Naive thymus-derived CD4-positive, alpha-beta T cell (primary cell): ENCODE results near the gene VCL. TPM values are rescaled to one million over a fixed set of nuclear protein-coding genes. Genes with fewer than 3 reads are reported as not detected.
A peak's percentile ranks its signal among the peaks of the same experiment; 100 is the strongest.
"Not testable (repeated sequence)": the region's sequence is repeated elsewhere in the genome, so short reads cannot be mapped to it uniquely, and the experiment has no call there.

Experiments used
- ATAC-seq: fragments of 150-1000 bp; cut with Tn5 transposase; 2 replicates; pipeline ENCODE4 v1.10.0; 2021; ENCODE audit warnings: mild to moderate bottlenecking, moderate library complexity
- CTCF ChIA-PET: fragments of 350-600 bp; sonication (Branson Sonifier 250); formaldehyde crosslinking; loops from one replicate; lab custom pipeline; 2021; ENCODE audit warnings: antibody characterized with exemption; lab: Charles Lee
- POLR2A ChIA-PET: fragments of 350-600 bp; sonication (Branson Sonifier 250); formaldehyde crosslinking; loops from one replicate; lab custom pipeline; 2021; ENCODE audit warnings: antibody characterized with exemption, inconsistent platforms; lab: Charles Lee
- DNase-seq, 9 donors: peaks; one replicate each; pipeline versions ENCODE4 v3.0.0 to v3.0.0-alpha.2; 2020 to 2022; ENCODE audit warnings: mixed read lengths in 1 of 9
- H3K27ac ChIP-seq: one replicate; pipeline ENCODE4 v1.7.0; 2013; ENCODE audit warnings: mild to moderate bottlenecking, low read depth, low read length, moderate library complexity
- H3K27me3 ChIP-seq, 2 donors: one replicate each; pipeline ENCODE4 v1.7.0; 2013; ENCODE audit warnings: low read length in 2 of 2, mild to moderate bottlenecking in 2 of 2, moderate library complexity in 2 of 2; ENCODE audit not compliant: control insufficient read depth in 2 of 2, insufficient read depth in 2 of 2
- H3K36me3 ChIP-seq, 3 experiments: 1 replicate in 2 of 3; 2 replicates in 1 of 3; pipeline ENCODE4 v1.7.0; 2013; ENCODE audit warnings: low read length in 3 of 3, mild to moderate bottlenecking in 3 of 3, moderate library complexity in 1 of 3; ENCODE audit not compliant: insufficient read depth in 3 of 3, control insufficient read depth in 2 of 3
- H3K4me1 ChIP-seq, 2 donors: one replicate each; pipeline ENCODE4 v1.7.0; 2013; ENCODE audit warnings: low read length in 2 of 2, mild to moderate bottlenecking in 2 of 2, moderate library complexity in 1 of 2; ENCODE audit not compliant: control insufficient read depth in 2 of 2, insufficient read depth in 2 of 2
- H3K4me3 ChIP-seq: 2 replicates; pipeline ENCODE4 v1.7.0; 2013; ENCODE audit warnings: mild to moderate bottlenecking, low read length
- H3K9me3 ChIP-seq, 3 experiments: 1 replicate in 2 of 3; 2 replicates in 1 of 3; pipeline ENCODE4 v1.7.0; 2013; ENCODE audit warnings: low read length in 3 of 3; ENCODE audit not compliant: control insufficient read depth in 2 of 3
- H3K27ac Mint-ChIP-seq, 9 donors: one replicate each; pipeline ENCODE4 v1.8.0; 2020 to 2022; ENCODE audit warnings: mixed read lengths in 9 of 9, mild to moderate bottlenecking in 8 of 9, moderate library complexity in 5 of 9, inconsistent platforms in 2 of 9
- H3K27me3 Mint-ChIP-seq, 5 donors: one replicate each; pipeline ENCODE4 v1.8.0; 2021 to 2022; ENCODE audit warnings: mixed read lengths in 5 of 5, mild to moderate bottlenecking in 1 of 5
- H3K36me3 Mint-ChIP-seq, 5 donors: one replicate each; pipeline ENCODE4 v1.8.0; 2020 to 2022; ENCODE audit warnings: mixed read lengths in 5 of 5, mild to moderate bottlenecking in 3 of 5, inconsistent platforms in 1 of 5
- H3K4me1 Mint-ChIP-seq, 7 donors: one replicate each; pipeline ENCODE4 v1.8.0; 2020 to 2022; ENCODE audit warnings: mixed read lengths in 7 of 7, mild to moderate bottlenecking in 3 of 7, inconsistent platforms in 1 of 7
- H3K4me3 Mint-ChIP-seq, 10 donors: one replicate each; pipeline ENCODE4 v1.8.0; 2020 to 2022; ENCODE audit warnings: mild to moderate bottlenecking in 10 of 10, mixed read lengths in 10 of 10, moderate library complexity in 6 of 10, inconsistent platforms in 2 of 10
- H3K9me3 Mint-ChIP-seq, 11 donors: one replicate each; pipeline ENCODE4 v1.8.0; 2020 to 2022; ENCODE audit warnings: mixed read lengths in 11 of 11, mild to moderate bottlenecking in 4 of 11, inconsistent platforms in 1 of 11, moderate library complexity in 1 of 11
- intact Hi-C, 2 donors: fragments of 100-400 bp; cut with micrococcal nuclease; formaldehyde crosslinking; loops; one replicate each; pipeline ENCODE4 v1.15.1; 2023
- polyA plus RNA-seq, 2 donors: library from polyadenylated mRNA; unstranded; fragments of 300-500 nt; fragmentation: Illumina TruSeq; gene quantifications; one replicate each; pipeline ENCODE4 v1.2.3, GENCODE V29; 2021
- total RNA-seq, 6 experiments: library from RNA in 5 of 6; stranded (reverse) in 5 of 6; gene quantifications; 1 replicate in 5 of 6; 2 replicates in 1 of 6; pipeline ENCODE4 v1.2.3 and lab custom pipeline; 2021 to 2026

Gene VCL
- total and polyA plus RNA-seq, 7 experiments from 2014 or later, result 9.0 to 67.7 (median 16.5) TPM

- H3K9me3 ChIP-seq, result no peaks in the 10 kb centered on the region
- H3K4me1 ChIP-seq, result no peaks in the 10 kb centered on the region
- no peaks in the 10 kb centered on the region for H3K27me3 Mint-ChIP-seq
- no peak overlapping the region for H3K27ac ChIP-seq
- H3K27me3 ChIP-seq, result no peaks in the 10 kb centered on the region
- POLR2A ChIA-PET, result no interaction called here
- no peaks in the 10 kb centered on the region for H3K9me3 Mint-ChIP-seq
- H3K36me3 Mint-ChIP-seq, result peaks cover 4 to 40% (median 24%) of the 10 kb centered on the region in 5 donors
- H3K4me3 ChIP-seq, result no peak overlapping the region
- H3K4me1 Mint-ChIP-seq, result peaks cover 3 to 25% (median 8%) of the 10 kb centered on the region in 7 donors
- DNase-seq (peak in 1 of 9 donors; percentile 4), ATAC-seq (no peak)
- intact Hi-C loops, result no loop called here
- peaks cover 25 to 37% (median 30%) of the 10 kb centered on the region in 3 experiments for H3K36me3 ChIP-seq
- CTCF ChIA-PET, result interaction anchor here (1.1 to 1.8 kb wide), 4 partner anchors 10 to 97 kb away, joined by 3 to 7 read pairs (median 4); no protein-coding TSS in a partner anchor
- H3K27ac Mint-ChIP-seq, result no peak overlapping the region
- no peak overlapping the region for H3K4me3 Mint-ChIP-seq
Observed at GRCh38 chr10:74137992-74138391, 140.1 kb downstream of the VCL start.

DNA sequence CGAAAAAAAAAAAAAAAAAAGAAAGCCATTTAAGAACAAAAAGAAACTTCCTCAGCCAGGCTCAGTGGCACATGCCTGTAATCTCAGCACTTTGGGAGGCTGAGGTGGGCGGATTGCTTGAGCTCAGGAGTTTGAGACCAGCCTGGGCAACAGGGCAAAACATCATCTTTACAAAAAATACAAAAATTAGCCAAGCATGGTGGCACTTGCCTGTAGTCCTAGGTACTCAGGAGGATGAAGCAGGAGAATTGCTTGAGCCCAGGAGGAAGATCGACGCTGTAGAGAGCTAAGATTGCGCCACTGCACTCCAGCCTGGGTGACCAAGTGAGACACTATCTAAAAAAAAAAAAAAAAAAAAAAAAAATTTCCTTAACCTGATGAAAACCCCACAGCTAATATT lies 140.7 kb downstream of the VCL start:
- CTCF ChIA-PET, result interaction anchor here (1.1 to 1.8 kb wide), 5 partner anchors 9 to 97 kb away, joined by 3 to 7 read pairs (median 4); no protein-coding TSS in a partner anchor
- H3K4me1 Mint-ChIP-seq, result peaks cover 3 to 25% (median 8%) of the 10 kb centered on the region in 7 donors
- H3K4me3 ChIP-seq, H3K27ac Mint-ChIP-seq, intact Hi-C loops, H3K9me3 Mint-ChIP-seq, H3K27ac ChIP-seq, POLR2A ChIA-PET, H3K27me3 ChIP-seq, H3K9me3 ChIP-seq, H3K27me3 Mint-ChIP-seq, ATAC-seq, H3K4me3 Mint-ChIP-seq, DNase-seq, H3K4me1 ChIP-seq: not testable (repeated sequence)
- peaks cover 4 to 39% (median 23%) of the 10 kb centered on the region in 5 donors for H3K36me3 Mint-ChIP-seq
- H3K36me3 ChIP-seq, result peaks cover 25 to 31% (median 30%) of the 10 kb centered on the region in 3 experiments

GRCh38 chr10:74139981-74140380 lies 142.1 kb downstream of the VCL start:
- peaks cover 20 to 24% (median 20%) of the 10 kb centered on the region in 3 experiments for H3K36me3 ChIP-seq
- peaks cover 3 to 30% (median 18%) of the 10 kb centered on the region in 5 donors for H3K36me3 Mint-ChIP-seq

DNA sequence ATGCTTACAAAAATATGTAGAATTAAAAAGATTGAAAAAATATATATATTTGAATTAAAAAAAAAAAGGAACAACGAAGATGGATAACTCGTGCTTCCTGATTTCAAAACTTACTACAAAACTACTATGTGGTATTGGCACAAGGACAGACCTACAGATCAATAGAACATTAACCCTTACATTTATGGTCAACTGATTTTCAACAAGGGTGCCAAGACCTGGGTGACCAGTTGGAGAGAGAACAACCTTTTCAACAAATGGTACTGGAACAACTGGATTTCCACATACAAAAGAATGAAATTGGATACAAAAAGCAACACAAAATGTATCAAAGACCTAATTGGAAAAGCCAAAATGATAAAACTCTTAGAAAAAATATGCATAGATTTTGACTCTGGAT lies 142.6 kb downstream of the VCL start:
- intact Hi-C loops, result no loop called here
- Histone ChIP-seq H3K4me3 (no peak overlapping the region), H3K27ac (no peak overlapping the region), H3K9me3 (no peaks in the 10 kb centered on the region), H3K36me3 (peaks cover 19 to 21% (median 20%) of the 10 kb centered on the region in 3 experiments), H3K4me1 (no peaks in the 10 kb centered on the region), H3K27me3 (no peaks in the 10 kb centered on the region)
- Mint-ChIP-seq H3K4me1 (peaks cover 6 to 33% (median 14%) of the 10 kb centered on the region in 7 donors), H3K9me3 (no peaks in the 10 kb centered on the region), H3K27me3 (no peaks in the 10 kb centered on the region), H3K27ac (peak overlapping the region in 2 of 9 donors; percentile 37 to 48), H3K36me3 (peaks cover 0 to 28% (median 15%) of the 10 kb centered on the region in 5 donors), H3K4me3 (no peak overlapping the region)
- CTCF ChIA-PET, result no interaction called here
- POLR2A ChIA-PET, result no interaction called here
- DNase-seq (no peak), ATAC-seq (no peak)

More at GRCh38 chr10:74139981-74140380, 142.1 kb downstream of the VCL start:
- intact Hi-C loops, result no loop called here
- Histone ChIP-seq H3K27ac (no peak overlapping the region), H3K4me3 (no peak overlapping the region), H3K9me3 (no peaks in the 10 kb centered on the region), H3K27me3 (no peaks in the 10 kb centered on the region), H3K4me1 (no peaks in the 10 kb centered on the region)
- ChIA-PET CTCF (interaction anchor here (1.2 kb wide), 1 partner anchor 74 kb away, joined by 3 read pairs; no protein-coding TSS in a partner anchor), POLR2A (no interaction called here)
- ATAC-seq (no peak), DNase-seq (no peak)
- Mint-ChIP-seq H3K4me3 (no peak overlapping the region), H3K27ac (no peak overlapping the region), H3K9me3 (no peaks in the 10 kb centered on the region), H3K4me1 (peaks cover 3 to 27% (median 11%) of the 10 kb centered on the region in 7 donors), H3K27me3 (no peaks in the 10 kb centered on the region)

DNA sequence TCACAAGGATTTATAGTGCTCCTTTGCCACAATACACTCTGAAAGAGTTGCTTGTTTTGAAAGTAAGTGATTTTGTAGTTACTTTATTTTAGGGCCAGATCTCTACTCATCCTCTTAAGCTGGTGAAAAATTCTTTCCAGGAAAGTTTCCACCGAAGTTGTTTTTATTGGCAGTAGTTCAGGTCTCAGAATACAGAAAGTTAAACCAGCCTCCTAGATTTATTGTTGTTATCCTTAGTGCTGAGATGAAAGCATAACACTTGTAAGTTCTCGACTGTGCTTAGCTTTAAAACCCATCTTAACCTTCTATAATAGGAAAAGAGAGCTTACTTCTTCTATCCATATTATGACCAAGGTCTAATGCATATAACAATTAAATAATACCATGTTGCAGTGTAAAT lies 147.2 kb downstream of the VCL start:
- intact Hi-C loops, result no loop called here
- Histone ChIP-seq H3K36me3 (peaks cover 0 to under 1% (median 0%) of the 10 kb centered on the region in 3 experiments), H3K4me3 (no peak overlapping the region), H3K9me3 (no peaks in the 10 kb centered on the region), H3K4me1 (peaks cover 10 to 15% of the 10 kb centered on the region in 2 donors), H3K27ac (no peak overlapping the region), H3K27me3 (no peaks in the 10 kb centered on the region)
- no peaks in the 10 kb centered on the region for H3K9me3 Mint-ChIP-seq
- ChIA-PET POLR2A (interaction anchor here (0.7 kb wide), 1 partner anchor 69 kb away, joined by 3 read pairs; no protein-coding TSS in a partner anchor), CTCF (interaction anchor here (0.6 to 1.4 kb wide), 3 partner anchors 69 to 1090 kb away, joined by 3 to 4 read pairs (median 3); no protein-coding TSS in a partner anchor)
- H3K27ac Mint-ChIP-seq, result no peak overlapping the region
- H3K36me3 Mint-ChIP-seq, result peaks cover 3 to 24% (median 6%) of the 10 kb centered on the region in 5 donors
- DNase-seq, result no peak
- H3K4me1 Mint-ChIP-seq, result peaks cover 24 to 53% (median 42%) of the 10 kb centered on the region in 7 donors
- no peaks in the 10 kb centered on the region for H3K27me3 Mint-ChIP-seq
- ATAC-seq, result no peak
- no peak overlapping the region for H3K4me3 Mint-ChIP-seq

- H3K27ac Mint-ChIP-seq, result not testable (repeated sequence)
Observed at GRCh38 chr10:74146980-74147379, 149.1 kb downstream of the VCL start.

More at GRCh38 chr10:74146980-74147379, 149.1 kb downstream of the VCL start:
- intact Hi-C loops, ATAC-seq, H3K9me3 Mint-ChIP-seq, H3K9me3 ChIP-seq, H3K27ac ChIP-seq, H3K27me3 ChIP-seq, H3K27me3 Mint-ChIP-seq, DNase-seq, H3K4me3 ChIP-seq: not testable (repeated sequence)
- Mint-ChIP-seq H3K4me3 (peak overlapping the region in 1 of 10 donors; percentile 11), H3K36me3 (peaks cover 1 to 20% (median 6%) of the 10 kb centered on the region in 5 donors), H3K4me1 (peaks cover 21 to 48% (median 43%) of the 10 kb centered on the region in 7 donors)
- CTCF ChIA-PET, result interaction anchor here (1.5 kb wide), 2 partner anchors 9 to 66 kb away, joined by 4 to 5 read pairs; no protein-coding TSS in a partner anchor
- Histone ChIP-seq H3K36me3 (peaks cover 0 to 11% (median 0%) of the 10 kb centered on the region in 3 experiments), H3K4me1 (peaks cover 13 to 18% of the 10 kb centered on the region in 2 donors)
- POLR2A ChIA-PET, result interaction anchor here (1.6 kb wide), 1 partner anchor 29 kb away, joined by 5 read pairs; no protein-coding TSS in a partner anchor
